Gastroesophageal sphincter (tissue), 3 donors: ENCODE data around the gene BRINP3.

Source experiments
- CTCF ChIP-seq, 4 experiments: fragments of 200-600 bp in 2 of 4; fragments of 450-650 bp in 2 of 4; sonication (generic) in 1 of 4; IDR thresholded peaks; one replicate each; pipeline ENCODE4 v1.5.1; 2017 to 2019; ENCODE audit warnings: antibody characterized with exemption in 4 of 4, mild to moderate bottlenecking in 2 of 4, moderate library complexity in 2 of 4
- POLR2A ChIP-seq, 2 donors: fragments of 450-650 bp; IDR thresholded peaks; one replicate each; pipeline ENCODE4 v1.6.1; 2017; ENCODE audit warnings: antibody characterized with exemption in 2 of 2, mild to moderate bottlenecking in 2 of 2, moderate library complexity in 1 of 2

- TF ChIP-seq POLR2A (IDR thresholded peaks at IDR 0.05) (no peak), CTCF (IDR thresholded peaks at IDR 0.05) (no peak)
Measured at GRCh38 chr1:190273161-190273560, 204.5 kb downstream of the BRINP3 start.
